GM21825 (cell line): ENCODE results near the gene CDX2.

ENCODE experiments used
- ATAC-seq: cut with Tn5 transposase; IDR thresholded peaks from one replicate; pipeline ENCODE4 v1.9.1; 2021; ENCODE audit warnings: mild to moderate bottlenecking, moderate library complexity; ENCODE audit not compliant: unreplicated experiment

CDX2 gene

DNA sequence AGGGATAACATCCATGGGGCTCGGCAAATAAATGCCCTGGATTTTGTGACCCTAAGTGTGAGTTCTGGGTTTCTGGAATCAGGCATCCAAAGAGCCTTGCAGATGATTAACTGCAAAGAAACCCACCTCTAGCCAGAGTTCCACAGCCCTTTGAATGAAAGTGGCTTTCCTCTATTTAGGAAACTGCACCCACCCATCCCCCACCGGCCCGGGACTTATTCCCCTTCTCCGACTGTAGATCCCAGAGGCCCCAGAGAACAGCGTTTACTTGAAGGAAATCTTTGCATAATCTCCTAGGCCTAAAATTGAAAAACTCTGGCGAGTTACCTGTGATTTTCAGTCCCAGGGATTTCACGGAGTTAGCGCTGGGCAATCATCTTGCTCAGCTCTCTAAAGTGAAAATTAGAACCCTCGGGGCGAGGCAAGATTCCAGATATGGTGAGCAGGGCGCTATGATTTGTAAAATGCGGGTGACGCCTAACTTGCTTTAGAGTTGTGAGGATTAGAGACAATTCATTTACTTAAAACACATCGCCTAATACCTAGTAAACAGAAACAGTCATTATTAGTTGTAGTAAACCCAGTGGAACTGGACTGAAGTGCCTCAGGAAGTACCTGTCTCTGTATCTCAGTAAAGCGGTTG lies 10.0 kb upstream of the CDX2 start:
- ATAC-seq, result no peak

DNA sequence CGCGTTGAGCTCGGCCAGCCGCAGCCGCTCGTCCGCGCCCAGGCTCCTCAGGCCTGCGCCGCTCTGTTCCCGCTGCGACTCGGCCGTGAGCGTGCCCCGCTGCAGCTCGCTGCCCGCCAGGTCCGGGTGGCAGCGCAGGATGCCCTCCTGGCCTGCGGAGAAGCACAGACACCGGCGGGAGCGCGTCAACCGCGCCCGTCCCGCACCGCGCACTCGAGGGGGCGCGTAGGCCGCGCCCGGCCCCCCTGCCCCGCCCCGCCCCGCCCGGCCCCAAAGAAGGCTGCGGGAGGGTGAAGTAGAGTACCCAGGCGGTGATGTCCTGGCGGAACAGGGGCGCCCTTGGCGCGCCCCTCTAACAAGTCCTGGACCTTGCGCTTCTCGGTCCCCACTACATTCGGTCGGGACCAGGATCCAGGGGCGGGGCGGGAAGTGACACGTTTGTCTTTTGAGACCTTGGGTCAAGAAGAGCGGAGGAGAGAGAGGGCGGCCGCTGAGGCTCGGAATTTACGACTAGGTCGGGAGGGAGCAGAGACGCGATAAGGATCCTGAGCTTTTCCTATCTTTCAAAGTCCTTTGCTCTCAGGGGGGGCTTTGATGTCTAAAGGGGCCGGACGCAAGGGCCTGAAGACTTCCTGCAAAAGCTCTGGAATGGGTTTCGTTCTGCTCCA lies 9.3 kb upstream of the CDX2 start:
- no peak for ATAC-seq

DNA sequence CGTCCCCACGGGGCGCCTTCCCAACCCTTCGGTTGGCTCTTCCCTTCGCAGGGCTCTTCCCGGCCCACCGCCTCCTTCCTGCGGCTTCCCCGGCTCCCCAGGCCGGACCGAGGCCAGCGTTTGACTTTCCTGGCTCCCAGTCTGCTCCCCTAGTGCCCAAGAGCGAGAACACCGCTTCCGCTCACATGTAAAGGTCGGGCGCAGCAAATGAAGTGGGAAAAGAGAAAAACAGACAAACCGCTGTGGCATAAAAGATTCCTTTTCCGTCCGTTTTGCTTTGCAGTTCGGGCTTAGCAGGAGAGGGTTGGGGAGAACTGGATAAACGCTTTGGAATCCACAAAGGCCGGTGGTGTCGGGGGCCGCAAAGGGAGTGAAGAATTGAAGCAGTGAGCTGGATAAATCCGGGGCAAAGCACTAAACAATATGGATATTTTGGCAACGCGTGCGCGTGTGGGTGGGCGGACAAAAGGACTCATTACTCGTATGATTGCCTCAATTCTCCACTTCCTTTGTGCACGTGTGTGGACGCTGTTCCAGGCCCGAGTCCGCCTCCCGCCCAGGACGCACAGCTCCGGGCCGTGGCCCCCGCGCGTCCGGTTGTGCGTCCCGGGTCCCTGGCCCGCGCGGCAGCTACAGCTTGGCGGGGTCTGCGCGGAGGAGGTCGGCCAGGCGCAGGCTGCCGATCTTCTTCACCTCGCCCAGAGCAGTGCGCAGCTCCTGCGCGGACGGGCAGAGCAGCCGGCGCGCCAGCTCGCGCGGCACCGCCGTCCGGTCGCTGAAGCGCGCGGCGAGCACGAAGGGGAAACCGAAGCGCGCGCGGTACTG lies 8.6 kb upstream of the CDX2 start:
- no peak for ATAC-seq

DNA sequence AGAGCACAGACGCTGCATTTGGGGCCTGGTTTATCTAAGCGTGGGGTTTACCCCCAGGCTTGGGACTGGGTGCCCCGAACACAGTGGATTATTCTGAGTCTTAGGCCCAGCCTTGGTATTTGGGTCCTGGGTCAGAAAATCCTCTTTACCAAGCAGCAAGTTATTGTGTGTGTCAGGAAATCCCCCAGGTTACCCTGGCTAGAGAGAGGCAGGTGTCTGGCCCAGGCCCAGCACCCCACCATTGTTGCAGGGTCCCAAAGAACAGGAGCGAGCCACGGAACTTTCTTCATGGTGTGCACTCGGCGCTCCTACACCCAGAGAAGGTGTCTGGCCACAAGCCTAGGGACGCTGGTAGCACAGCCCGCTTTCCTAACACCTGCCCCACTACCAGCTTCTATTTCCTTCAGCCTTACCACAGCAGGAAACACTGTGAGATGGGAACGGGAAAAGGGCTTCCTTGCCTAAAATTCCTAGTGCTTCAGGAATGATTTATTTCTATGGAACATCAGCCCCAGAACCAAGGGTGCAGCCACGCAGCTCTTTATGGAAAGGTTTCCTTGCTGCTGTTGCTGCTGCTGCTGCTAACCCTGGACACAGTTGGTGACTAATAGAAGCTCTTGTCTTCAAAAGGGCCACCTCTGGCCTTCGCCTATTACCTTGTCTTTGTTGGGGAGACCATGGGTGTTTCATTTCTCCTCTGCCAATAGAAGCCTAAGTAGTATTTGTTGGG lies 7.4 kb upstream of the CDX2 start:
- no peak for ATAC-seq

DNA sequence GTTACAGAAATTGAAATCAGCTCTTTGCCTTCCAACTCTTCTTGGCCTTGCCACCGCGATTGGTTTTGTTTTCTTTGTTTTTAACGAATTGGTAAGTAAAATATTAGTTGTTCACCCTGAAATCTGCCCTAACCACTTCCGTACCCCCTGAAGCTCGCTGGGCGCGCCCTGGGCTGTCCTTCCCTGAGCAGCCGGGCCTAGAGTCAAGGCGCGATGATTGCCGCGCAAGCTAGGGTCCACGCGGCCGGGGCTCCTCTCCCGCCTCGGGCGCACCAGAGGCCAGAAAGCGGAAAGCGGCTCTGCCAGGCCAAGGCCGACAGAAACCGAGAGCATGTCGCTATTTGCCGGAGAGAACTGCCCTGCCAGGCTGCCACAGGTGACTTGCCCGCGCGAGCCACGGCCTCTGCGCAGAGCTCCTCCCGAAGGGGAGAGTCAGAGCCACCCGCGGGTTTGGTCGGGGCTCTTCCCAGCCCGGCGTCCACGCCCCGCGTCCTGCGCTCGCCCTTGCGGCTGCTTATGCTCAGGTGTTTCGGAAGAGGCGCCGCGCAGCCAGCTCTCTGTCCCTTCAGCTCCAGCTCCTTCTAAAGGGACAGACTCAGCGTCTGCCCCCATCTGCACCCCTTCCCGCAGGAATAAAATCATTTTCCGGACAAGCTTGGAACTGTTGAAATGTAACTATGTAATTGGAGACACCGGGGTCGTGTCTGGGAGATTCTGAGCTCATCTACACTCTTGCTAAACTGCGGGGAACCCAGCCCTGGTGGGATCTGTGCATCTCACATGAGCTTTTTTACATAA lies 6.6 kb upstream of the CDX2 start:
- no peak for ATAC-seq

DNA sequence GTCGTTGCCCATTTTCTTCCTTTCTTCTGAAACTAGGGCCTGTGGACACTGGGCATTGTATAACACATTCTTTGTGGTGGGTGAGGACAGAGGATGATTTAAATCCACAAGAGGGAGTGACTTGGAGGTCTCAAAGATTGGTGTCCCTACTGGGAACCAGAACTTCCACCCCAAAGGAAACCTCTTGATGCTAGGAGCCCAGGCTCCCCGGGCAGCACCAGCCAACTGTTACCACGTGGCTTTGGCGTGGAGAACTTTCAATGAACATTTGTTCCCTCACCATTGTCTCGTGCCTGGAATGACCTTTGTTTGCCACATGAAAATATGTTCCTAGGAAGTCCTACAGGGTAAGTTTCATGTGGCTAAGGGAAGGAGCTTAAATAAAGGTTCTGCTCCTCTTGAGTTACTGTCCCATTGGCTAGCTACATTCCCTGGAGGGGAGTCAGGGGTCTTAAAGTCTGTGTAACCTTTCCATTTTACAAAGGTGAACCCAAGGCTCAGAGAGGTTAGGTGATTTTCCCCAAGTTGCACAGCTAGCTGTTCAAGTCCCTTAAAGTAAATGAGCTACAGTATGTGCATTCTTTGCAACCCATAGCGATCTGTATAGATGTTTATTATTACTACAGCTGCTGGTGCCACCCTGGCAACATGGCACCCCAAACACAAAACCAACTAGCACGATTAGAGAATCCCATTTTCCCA lies 5.0 kb upstream of the CDX2 start:
- no peak for ATAC-seq

DNA sequence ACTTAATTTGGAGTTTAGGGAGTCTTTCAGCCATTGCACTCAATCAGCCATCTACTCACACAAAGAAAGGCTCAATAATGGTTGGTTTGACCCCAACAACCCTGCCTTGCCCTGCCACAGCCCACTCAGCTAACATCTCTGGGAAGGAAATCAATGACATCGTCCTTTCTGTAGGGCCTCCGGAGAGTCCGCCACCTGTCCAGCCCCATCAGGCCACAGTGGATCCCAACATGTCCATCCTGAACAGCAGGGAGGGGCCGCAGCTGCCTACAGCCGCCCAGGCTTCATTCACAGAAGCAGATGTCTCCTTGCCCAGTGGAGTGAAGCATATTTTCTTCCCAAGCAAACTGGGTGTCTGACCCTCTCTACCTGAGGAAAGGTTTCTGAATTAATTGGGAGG lies 4.2 kb upstream of the CDX2 start:
- ATAC-seq, result no peak

DNA sequence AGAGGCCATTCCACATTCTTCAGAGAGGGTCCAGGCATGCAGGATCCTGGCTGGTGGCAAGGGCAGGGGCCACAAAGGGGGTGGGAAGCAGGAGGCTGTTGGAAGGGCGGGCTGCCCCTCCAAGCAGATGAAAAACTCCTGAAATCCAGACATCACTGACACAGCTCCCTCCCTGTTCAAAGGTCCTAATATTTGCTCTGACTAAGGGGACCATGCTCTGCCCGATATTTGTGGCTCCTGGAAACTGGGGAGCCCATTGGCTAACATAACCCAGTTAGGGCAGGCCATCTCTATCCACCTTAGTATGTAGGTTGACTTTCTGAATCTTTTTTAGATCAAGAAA lies 3.3 kb upstream of the CDX2 start:
- ATAC-seq, result no peak

DNA sequence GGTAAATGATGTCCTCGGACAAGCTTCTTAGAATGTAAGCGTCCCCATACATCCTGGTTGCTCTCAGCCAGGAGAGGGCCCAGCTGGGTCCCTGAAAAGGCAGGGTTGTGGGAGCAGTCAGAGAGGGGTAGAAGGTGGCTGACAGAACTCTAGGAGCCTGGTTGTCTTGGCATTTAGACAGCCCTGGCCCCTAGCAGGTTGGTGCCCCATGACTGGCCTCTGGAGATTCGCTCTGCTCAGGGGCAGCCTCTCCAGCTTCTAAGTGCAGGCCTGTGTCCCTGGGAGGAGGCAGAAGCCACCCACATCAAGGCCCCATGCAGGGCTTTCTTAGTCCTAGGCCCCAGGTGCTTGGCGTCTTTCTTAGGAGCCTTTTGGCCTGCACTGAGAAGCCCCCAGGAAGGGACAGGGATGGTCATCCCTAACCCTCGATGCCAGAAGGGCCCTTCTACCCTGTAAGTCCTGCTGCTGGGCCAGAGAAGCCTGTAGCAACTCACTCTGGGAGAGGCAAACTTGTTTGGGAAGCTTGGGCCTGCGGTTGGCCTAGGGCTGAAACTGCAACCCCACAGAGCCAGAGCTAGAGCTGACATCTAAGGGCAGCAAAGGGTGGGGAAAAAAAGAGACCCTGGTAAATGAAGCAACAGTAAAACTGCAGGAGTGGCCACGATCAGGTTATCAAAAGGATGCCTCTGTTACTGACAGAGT lies 2.8 kb upstream of the CDX2 start:
- ATAC-seq, result no peak

DNA sequence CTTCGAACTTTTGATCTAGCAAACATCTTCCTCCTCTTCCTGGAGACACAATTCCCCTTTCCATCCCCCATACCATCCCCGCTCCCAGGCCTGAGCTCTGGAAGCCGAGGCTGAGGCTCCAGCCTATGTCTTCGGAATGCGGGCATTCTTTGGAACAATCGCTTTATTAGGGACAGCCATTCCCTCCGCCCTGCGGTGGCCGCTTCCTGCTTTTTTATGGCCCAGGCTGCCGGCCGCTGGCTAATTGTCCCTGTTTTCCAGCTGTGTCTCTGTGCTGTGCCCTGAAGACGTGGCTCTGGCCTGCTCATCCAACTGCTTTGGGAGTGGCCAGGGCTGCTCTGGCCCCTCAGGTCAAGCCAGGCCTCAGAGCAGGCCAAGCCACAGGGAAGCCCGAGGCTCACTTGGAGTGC lies 2.1 kb upstream of the CDX2 start:
- no peak for ATAC-seq

DNA sequence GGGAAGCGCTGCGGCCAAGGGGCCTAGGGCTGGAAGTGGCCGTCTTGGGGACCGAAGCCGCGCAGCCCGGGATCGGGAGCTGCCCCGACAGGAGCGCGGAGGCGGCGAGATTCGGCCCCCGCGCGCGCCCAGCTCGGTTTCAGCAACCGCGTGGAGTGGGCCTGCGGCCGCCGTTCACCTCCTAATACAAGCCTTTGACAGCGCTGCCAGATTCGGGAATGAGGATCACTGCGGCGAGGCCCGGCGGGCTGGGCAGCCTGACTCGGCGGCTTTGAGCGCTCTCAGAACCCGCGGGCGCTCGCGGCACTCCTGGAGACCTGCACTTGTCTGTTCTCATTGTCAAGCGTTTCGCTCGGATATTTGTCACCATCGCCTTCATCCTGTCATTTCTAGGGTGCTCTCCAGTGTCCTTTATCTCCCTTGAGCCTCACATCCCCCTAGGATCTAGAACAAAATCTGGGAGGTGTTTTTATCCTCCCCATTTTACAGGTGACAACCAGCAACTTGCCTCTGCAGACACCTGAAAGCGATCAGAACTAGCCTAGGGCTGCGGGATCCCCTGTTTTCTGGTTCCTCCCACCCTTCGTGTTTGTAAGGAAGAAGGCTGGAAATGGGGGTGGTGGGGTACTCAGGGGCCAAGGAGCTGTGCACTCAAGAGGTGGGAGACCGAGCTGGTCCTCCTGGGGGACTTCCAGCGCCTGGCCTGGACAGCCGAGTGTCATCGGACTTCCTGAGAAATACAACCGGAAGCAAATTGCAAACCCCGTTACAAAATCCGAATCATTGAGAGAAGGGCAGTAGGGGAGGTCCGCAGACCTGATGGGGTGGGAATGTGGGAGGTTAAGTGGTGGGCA lies 1.5 kb upstream of the CDX2 start:
- ATAC-seq, result no peak

DNA sequence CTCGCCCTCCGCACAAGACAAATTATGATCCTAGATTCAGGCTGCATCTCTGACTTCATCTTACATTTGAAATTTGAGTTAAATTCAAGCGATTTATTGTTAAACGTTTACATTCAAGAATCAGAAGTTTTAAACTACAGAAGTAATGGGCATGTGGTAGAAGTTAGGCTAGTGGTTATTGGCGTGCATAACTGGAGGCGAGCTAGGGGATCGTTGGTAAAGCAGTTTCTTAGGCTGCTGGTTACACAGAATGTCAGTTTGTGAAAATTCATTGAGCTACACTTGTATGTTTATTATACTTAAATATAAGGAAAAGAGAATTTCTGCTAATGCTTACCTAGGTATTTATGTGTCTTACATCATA lies 733 bp upstream of the CDX2 start:
- no peak for ATAC-seq

DNA sequence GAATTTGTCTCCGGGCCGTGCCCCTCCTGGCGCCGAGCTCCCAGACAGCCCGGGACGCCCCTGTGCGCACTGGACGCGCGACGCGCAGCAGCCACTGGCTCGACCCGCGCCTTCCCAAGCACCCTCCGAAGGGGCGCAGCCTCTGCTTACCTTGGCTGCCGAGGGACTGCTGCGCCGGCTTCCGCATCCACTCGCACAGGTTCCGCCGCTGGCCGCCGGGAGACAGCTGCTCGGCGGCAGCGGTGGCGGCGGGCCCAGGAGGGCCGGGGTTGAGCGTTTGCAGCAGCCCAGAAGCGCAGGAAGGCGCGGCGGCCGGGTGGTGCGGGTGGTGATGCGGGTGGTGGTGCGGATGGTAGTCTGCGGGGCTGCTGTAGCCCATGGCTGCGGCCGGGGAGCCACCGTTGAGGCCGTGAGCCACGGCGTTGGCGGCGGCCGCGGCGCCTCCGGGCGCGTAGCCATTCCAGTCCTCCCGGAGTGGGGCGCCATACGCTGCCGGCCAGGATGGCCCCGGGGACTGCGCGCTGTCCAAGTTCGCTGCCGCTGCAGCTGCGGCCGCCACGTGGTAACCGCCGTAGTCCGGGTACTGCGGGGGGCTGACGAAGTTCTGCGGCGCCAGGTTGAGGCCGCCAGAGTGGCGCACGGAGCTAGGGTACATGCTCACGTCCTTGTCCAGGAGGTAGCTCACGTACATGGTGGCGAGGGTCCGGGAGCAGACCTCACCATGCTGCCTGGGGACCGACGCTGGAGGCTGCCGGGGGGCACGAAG lies 616 bp downstream of the CDX2 start:
- ATAC-seq, result no peak

DNA sequence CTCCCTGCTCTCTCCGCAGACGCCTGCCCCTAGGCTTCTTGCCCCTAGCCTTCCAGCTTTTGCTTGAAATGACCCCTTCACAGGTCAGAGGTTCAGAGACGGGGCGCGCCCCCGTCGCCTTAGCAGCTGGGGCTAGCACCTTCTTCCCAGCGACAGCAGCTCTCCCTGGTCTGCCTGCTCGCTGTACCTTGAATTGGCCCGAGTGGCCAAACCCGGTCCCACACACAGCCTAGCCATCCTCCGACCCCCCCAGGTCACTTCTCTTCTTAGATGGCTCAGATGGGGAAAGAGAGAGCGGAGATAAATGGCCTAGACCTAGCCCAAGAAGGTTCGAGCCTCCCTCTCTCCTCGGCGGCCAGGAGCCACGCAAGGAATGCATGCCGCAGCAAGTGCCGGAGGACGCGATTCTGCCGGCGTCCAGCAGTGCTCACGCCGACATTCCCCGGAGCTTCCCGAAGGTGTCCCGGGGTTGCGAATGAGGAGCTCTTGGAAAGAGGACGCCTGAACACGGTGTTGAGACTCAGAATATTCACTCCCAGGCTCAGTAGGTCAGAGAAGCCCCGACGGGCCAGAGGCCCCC lies 1.3 kb downstream of the CDX2 start:
- ATAC-seq, result no peak

DNA sequence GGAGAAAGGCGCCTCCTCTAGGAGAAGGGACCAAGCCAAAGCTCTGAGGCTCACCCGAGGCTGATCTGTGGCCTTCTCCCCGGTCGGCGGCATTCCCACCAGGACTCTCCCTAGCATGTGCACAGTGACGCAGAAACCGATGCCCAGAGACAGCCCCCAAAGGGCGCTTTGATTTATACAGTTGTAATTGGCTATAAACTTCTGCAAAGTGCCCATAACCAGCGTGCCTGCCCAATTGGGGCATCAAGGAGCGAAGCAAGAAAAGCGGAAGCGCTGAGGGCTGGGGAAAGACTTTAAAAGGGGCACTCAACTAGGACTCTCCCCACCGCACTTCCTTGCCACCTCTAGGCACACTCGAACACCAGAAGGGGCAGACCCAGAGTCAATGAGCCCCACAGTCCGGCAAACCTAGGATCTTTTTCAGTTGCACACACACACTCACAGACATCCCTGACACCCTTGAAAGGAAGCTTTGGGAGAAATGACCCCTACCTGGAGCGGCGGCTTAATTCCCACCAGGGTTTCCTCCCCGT lies 1.8 kb downstream of the CDX2 start:
- no peak for ATAC-seq

DNA sequence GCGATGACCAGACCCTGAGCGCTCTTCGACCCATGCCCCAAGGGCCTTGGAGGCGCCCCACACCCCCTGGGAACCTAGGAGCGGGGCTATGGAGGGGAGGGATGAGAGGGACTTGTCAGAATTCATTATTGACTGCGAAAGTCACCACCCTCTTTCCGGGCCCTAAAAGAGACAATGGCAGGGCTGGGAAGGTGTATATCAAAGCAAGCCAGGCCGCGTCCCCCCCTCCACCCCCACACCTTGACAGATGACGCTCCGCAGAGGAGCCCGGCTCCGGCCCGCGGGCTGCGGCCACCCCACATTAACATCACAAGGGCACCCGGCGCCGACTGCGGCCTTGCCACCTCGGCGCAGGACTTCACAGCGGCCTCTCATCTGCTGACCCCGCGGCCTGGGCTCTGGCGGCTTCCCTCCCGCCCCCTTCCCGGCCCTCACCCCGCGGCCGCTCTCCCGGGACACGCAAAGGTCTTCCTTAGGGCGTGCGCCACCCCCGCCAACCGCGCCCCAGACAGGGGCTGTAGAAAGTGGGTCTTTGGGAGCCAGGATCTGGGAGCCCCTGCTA lies 2.4 kb downstream of the CDX2 start:
- ATAC-seq, result no peak
